K562 (cell line): ENCODE measurements around the gene ZNF330. TPM values are rescaled to one million over a fixed set of nuclear protein-coding genes. Genes with fewer than 3 reads are reported as not detected.

Source experiments
- GTF3C2 ChIP-seq: IDR thresholded peaks from 3 replicates; pipeline ENCODE4 v1.6.1; 2011; ENCODE audit warnings: borderline replicate concordance, mild to moderate bottlenecking, moderate library complexity; ENCODE audit not compliant: insufficient read length; ENCODE audit errors: extremely low read depth
- MED1 ChIP-seq: sonication (generic); formaldehyde crosslinking; IDR thresholded peaks from 2 replicates; pipeline ENCODE4 v1.8.1; 2023; ENCODE audit warnings: missing genetic modification reagents, borderline replicate concordance
- POLR2AphosphoS5 ChIP-seq: IDR thresholded peaks from 2 replicates; pipeline ENCODE4 v1.6.1; 2011; ENCODE audit warnings: mild to moderate bottlenecking, low read depth, low read length, moderate library complexity; ENCODE audit not compliant: control insufficient read depth, insufficient read depth
- PTRF ChIP-seq: fragments of 450-650 bp; IDR thresholded peaks from 2 replicates; pipeline ENCODE4 v1.6.1; 2016; ENCODE audit warnings: mild to moderate bottlenecking, missing genetic modification characterization, missing compliant biosample characterization
- RB1 ChIP-seq: fragments of 450-650 bp; IDR thresholded peaks from 2 replicates; pipeline ENCODE4 v1.6.1; 2017; ENCODE audit warnings: low read depth, mild to moderate bottlenecking
- RBM39 ChIP-seq: fragments of 200-400 bp; formaldehyde crosslinking; optimal IDR thresholded peaks from 2 replicates; pipeline ENCODE3; 2018; ENCODE audit warnings: low read depth, low read length
- SMARCC2 ChIP-seq: fragments of 450-650 bp; IDR thresholded peaks from 2 replicates; pipeline ENCODE4 v1.6.1; 2017; ENCODE audit warnings: antibody characterized with exemption, moderate library complexity, mild to moderate bottlenecking, low read depth
- ZC3H4 ChIP-seq: sonication (generic); formaldehyde crosslinking; IDR thresholded peaks from 2 replicates; pipeline ENCODE4 v1.9.0; 2021; ENCODE audit warnings: missing genetic modification reagents, borderline replicate concordance
- ZFPM2 ChIP-seq: fragments of 250-450 bp; sonication (Bioruptor Pico); IDR thresholded peaks from 2 replicates; pipeline ENCODE4 v1.5.1; 2022; ENCODE audit warnings: mild to moderate bottlenecking
- ZNF197 ChIP-seq: fragments of 200-800 bp; sonication (Bioruptor generic); IDR thresholded peaks from 2 replicates; pipeline ENCODE4 v1.6.1; 2016; ENCODE audit warnings: low read depth, missing genetic modification characterization, missing compliant biosample characterization
- ZNF407 ChIP-seq: fragments of 450-650 bp; IDR thresholded peaks from 2 replicates; pipeline ENCODE4 v1.6.1; 2016; ENCODE audit warnings: low read depth
- ZNF507 ChIP-seq: conservative IDR thresholded peaks from 2 replicates; pipeline ENCODE4 v1.6.1; 2017; ENCODE audit warnings: missing genetic modification characterization, missing compliant biosample characterization
- ZNF740 ChIP-seq, 3 experiments: fragments of 200-800 bp in 1 of 3; sonication (Bioruptor generic) in 1 of 3; sonication (generic) in 1 of 3; formaldehyde crosslinking in 1 of 3; IDR thresholded peaks; 2 replicates each; pipeline versions ENCODE4 v1.6.1 to v1.8.0; 2016 to 2022; ENCODE audit warnings: mild to moderate bottlenecking in 2 of 3, missing compliant biosample characterization in 2 of 3, missing genetic modification characterization in 2 of 3, missing genetic modification reagents in 1 of 3
- polyA plus RNA-seq, 8 experiments: library from polyadenylated mRNA; depleted of rRNA in 4 of 8; stranded (reverse) in 5 of 8; unstranded in 3 of 8; fragments of >200 nt; fragmentation: Nextera tagmentation in 2 of 8; fragmentation: Illumina TruSeq in 1 of 8; extraction: Ambion mirVana in 2 of 8; extraction: Trizol in 1 of 8; gene quantifications; 2 replicates each; pipeline versions ENCODE4 v1.2.1 to v1.2.3, GENCODE V29; 2011 to 2014; ENCODE audit warnings: inconsistent platforms in 1 of 8, missing spikeins in 1 of 8
- total RNA-seq, 7 experiments: library from RNA; depleted of rRNA in 6 of 7; stranded (reverse); fragments of >200 nt in 6 of 7; fragmentation: Illumina TruSeq in 2 of 7; extraction: Trizol in 2 of 7; gene quantifications; 2 replicates each; pipeline versions ENCODE4 v1.2.1 to v1.2.3, GENCODE V29; 2011 to 2021; ENCODE audit warnings: low replicate concordance in 1 of 7

The ZNF330 gene
- total and polyA plus RNA-seq, 9 of the 15 experiments (the other 6 are each of a cell fraction or from before 2014, with no cell fraction given), result 70.0 to 115 (median 92.0) TPM

GRCh38 chr4:141220691-141221659 lies at the start of gene ZNF330 (continued):
- TF ChIP-seq ZNF407, result no peak
- no peak for TF ChIP-seq ZC3H4
- TF ChIP-seq RB1, result no peak; the same call in 1 of the 2 replicates
- TF ChIP-seq ZNF197 (CRISPR knock-in tag), result no peak
- no peak for TF ChIP-seq GTF3C2
- no peak for TF ChIP-seq ZNF740 (CRISPR knock-in tag; IDR thresholded peaks at IDR 0.05)
- TF ChIP-seq ZNF740 (tag; IDR thresholded peaks at IDR 0.05), result no peak
- TF ChIP-seq ZFPM2, result no peak
- no peak for TF ChIP-seq ZNF507 (tag)
- no peak for TF ChIP-seq RBM39
- no peak for TF ChIP-seq MED1 (CRISPR knock-in tag)
- TF ChIP-seq POLR2AphosphoS5, result peak; percentile 89
- no peak for TF ChIP-seq PTRF (tag)
- no peak for TF ChIP-seq SMARCC2
